Liver (tissue), 3 donors: ENCODE data around the gene ABHD5.

ENCODE experiments used
- GABPA ChIP-seq, 2 donors: IDR thresholded peaks in 1 of 2; conservative IDR thresholded peaks in 1 of 2; 2 replicates each; pipeline ENCODE4 v1.6.1; 2016; ENCODE audit warnings: antibody characterized with exemption in 2 of 2, mild to moderate bottlenecking in 1 of 2, moderate library complexity in 1 of 2
- TF ChIP-seq, protein P1 (sequence below): fragments of 150-350 bp; IDR thresholded peaks from 2 replicates; pipeline ENCODE4 v1.5.1; 2017; ENCODE audit warnings: improper control_type of control experiment, low read depth, low read length; ENCODE audit not compliant: missing input control
- donor health status: healthy.
- donor health status: healthy.

DNA sequence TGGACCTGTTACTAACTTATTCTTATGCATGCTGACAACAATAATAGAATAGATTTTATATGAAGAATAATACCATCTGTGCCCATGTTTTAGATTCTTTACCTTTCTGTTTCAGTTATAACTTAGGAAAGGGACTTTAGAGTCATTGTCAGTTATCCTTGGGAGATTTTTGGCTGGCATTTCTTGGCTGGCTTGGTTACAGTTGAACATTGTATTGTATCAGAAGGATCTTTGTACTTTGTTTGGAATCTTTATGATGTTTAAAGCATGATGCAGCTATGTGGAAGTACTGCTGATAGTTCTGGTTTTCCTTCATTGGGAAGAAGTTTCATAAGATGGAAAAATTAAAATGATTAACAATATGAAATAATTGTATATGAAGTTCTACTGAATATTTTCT lies 19.9 kb downstream of the ABHD5 start:
- TF ChIP-seq, protein P1, sequence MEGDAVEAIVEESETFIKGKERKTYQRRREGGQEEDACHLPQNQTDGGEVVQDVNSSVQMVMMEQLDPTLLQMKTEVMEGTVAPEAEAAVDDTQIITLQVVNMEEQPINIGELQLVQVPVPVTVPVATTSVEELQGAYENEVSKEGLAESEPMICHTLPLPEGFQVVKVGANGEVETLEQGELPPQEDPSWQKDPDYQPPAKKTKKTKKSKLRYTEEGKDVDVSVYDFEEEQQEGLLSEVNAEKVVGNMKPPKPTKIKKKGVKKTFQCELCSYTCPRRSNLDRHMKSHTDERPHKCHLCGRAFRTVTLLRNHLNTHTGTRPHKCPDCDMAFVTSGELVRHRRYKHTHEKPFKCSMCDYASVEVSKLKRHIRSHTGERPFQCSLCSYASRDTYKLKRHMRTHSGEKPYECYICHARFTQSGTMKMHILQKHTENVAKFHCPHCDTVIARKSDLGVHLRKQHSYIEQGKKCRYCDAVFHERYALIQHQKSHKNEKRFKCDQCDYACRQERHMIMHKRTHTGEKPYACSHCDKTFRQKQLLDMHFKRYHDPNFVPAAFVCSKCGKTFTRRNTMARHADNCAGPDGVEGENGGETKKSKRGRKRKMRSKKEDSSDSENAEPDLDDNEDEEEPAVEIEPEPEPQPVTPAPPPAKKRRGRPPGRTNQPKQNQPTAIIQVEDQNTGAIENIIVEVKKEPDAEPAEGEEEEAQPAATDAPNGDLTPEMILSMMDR = no peak
- TF ChIP-seq GABPA (IDR thresholded peaks at IDR 0.05 in 1 of 2, conservative IDR thresholded peaks at IDR 0.05 in 1 of 2) = no peak
